ENCODE results near the gene COG2.

COG2 gene

DNA sequence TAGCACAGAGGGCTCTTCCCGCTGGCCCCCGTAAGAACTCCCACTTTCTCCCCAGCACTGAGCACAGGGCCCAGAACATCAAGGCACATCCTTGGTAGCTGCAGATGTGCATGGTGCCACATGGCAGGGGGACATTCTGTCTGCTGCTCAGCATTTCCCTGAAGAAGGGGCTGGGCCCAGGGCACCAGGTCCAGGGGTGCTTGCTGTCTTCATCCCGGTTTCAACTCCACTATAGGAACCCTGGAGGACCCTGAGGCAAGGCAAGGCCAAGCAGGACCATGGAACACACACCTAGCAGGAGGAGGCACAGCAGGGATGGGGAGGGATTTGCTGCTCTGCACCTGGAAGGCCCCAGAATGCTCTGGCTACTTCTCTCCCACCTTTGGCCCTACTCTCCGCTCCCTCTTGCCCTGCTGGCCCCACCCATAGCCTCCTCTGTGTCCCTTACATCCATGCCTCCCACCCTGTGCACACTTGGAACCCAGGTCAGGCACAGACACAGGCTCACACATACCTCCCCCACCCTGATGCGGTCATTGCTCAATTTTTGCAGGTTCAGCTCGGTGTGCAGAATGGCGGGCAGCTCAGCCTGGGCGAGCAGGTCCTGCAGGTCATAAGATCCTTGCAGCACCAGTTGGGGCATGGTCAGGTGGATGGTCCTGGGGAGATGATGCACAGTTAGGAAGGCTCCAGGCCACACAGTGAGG is 61.6 kb downstream of the COG2 start:
- H3K4me3 ChIP-seq: no peak overlapping the region
- no peak overlapping the region for H3K27ac ChIP-seq
- H3K4me1 ChIP-seq: peaks cover 16% of the 10 kb centered on the region
- H3K9ac ChIP-seq: no peak overlapping the region
- H3K9me3 ChIP-seq: no peaks in the 10 kb centered on the region
- no peaks in the 10 kb centered on the region for H4K20me1 ChIP-seq
- no peaks in the 10 kb centered on the region for H3K36me3 ChIP-seq
- H3K27me3 ChIP-seq: no peaks in the 10 kb centered on the region; the same call in 1 of the 2 replicates
- TF ChIP-seq Cebpa-rat (IDR thresholded peaks at IDR 0.05): no peak
- no peak overlapping the region for H3K4me2 ChIP-seq

DNA sequence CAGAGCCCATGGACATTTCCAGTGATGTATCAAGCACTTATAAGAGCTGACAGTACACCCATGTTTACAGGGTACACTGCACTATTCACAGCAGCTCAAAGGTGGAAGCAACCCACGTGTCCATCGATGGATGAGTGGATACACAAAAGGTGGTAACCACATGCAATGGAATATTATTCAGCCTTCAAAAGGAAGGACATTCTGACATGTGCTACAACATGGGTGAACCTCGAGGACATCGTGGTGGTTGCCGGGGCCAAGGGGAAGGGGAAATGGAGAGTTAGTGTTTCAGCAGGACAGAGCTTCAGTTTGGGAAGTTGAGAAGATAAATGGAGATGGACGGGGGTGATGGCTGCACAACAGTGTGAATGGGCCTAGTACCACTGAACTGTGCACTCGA is 62.5 kb downstream of the COG2 start:
- Histone ChIP-seq H3K36me3 (no peaks in the 10 kb centered on the region), H3K27ac (no peak overlapping the region), H3K9ac (no peak overlapping the region), H3K9me3 (no peaks in the 10 kb centered on the region), H3K4me3 (no peak overlapping the region), H3K4me1 (peaks cover 16% of the 10 kb centered on the region), H4K20me1 (no peaks in the 10 kb centered on the region), H3K27me3 (no peaks in the 10 kb centered on the region; the same call in 1 of the 2 replicates), H3K4me2 (no peak overlapping the region)
- no peak for TF ChIP-seq Cebpa-rat (IDR thresholded peaks at IDR 0.05)

DNA sequence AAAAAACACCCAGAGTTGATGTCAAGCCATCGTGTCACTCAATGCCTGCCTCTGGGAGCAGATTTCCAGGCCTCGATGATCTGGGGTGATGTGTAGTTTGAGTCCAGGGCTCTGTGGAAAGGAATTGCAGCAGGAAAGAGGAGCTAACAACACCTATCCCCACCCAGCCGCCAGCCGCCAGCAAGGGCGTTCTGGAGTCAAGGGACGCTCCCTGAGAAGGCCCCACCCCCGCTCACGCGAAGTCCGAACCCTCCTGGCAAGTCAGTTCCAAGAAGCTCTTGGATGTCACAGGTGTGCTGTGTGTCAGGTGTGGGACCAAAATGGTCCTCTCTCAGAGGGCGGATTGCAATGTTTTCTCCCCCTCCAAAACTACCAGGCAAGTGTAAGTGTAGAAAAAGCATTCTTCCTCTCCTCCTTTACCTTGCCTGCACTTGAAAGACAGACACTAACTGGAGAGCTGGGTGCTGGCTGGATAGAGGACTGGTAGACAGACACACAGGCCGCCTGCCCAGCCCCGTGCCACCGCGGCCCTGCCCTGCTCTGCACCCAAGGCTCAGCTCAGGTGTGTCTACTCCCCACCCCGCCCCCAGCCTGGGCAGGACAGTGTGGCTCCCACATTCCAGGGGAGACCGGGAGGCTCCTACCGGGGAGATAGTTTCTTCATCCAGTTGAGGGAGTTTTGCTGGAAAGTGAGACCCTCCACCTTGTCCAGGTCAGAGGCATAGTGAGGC is 63.2 kb downstream of the COG2 start:
- H3K4me3 ChIP-seq: no peak overlapping the region
- H3K27me3 ChIP-seq: no peaks in the 10 kb centered on the region; the same call in 1 of the 2 replicates
- TF ChIP-seq Cebpa-rat (IDR thresholded peaks at IDR 0.05): no peak
- peaks cover 16% of the 10 kb centered on the region for H3K4me1 ChIP-seq
- H3K4me2 ChIP-seq: no peak overlapping the region
- H3K36me3 ChIP-seq: no peaks in the 10 kb centered on the region
- H4K20me1 ChIP-seq: no peaks in the 10 kb centered on the region
- no peaks in the 10 kb centered on the region for H3K9me3 ChIP-seq
- H3K9ac ChIP-seq: no peak overlapping the region
- no peak overlapping the region for H3K27ac ChIP-seq

DNA sequence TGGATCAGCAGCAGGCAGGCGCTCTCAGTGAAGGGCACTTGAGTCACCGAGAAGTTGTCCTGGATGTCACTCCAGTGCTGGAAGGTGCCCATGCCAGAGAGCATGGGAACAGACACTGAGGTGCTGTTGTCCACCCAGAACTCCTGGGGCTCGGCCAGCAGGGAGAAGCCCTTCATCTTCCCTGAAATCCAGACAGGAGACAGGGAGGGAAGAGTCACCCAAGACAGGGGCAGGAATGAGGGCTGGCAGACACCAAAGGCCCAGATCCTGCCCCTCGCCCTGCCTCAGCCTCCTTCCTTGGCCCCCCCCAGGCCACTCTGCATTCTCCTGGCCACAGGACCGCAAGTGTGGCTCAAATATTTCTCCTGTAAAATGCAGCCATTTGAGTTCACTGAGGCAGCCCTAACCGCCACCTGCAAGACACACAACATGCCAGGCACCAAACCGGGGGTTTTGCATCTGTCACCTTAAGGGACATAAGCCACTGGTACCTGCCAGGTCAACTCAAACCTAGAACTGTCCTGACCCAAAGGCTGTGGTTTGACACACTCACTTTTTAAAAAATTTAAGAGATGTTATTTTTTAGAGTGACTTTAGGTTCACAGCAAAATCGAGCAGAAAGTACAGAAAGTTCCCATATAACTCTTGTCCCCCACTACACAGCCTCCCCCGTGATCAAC is 63.9 kb downstream of the COG2 start:
- H3K9me3 ChIP-seq: no peaks in the 10 kb centered on the region
- H3K4me3 ChIP-seq: no peak overlapping the region
- no peaks in the 10 kb centered on the region; the same call in 1 of the 2 replicates for H3K27me3 ChIP-seq
- H3K4me1 ChIP-seq: peaks cover 16% of the 10 kb centered on the region
- no peak for TF ChIP-seq Cebpa-rat (IDR thresholded peaks at IDR 0.05)
- H3K27ac ChIP-seq: no peak overlapping the region
- H4K20me1 ChIP-seq: no peaks in the 10 kb centered on the region
- no peak overlapping the region for H3K4me2 ChIP-seq
- H3K36me3 ChIP-seq: no peaks in the 10 kb centered on the region
- H3K9ac ChIP-seq: no peak overlapping the region

DNA sequence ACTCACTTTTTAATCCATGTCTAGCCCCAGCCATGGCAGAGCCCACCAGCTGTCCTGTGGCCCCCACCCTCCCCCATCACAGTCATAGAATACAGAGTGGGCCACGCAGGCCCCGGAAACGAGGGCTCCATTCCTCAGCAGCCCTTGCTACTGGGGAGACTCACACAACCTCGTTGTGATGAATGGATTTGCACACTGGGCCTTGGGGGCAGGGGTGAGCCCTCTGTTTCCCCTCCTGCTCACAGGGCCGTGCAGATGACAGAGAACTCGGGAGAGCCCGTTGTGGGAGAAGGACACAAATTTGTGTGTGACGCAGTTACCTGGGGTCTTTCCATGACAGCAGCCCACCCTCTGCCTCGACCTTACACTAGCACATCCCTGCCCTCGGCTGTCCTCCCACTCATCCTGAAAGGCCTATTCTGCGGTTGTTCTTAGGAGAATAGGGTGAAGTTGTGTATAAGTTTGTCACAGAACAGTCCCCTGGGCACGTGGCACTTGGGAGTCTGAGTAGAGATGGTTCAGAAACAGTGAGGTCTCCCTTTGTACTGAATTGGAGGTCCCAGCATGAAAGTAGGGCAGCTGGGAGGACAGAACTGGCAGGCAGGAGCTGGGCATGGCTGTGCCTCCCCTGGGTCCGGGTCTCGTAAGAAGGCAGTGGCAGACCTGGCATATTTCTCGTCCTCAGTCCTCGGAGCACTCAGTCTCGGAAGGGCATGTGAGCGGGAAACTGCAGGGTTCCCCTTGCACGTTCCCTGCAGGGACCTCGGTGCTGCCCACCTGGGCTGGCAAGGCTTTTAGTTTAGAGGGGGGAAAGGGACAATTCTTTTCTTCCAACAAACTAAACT is 64.8 kb downstream of the COG2 start:
- H3K36me3 ChIP-seq: no peaks in the 10 kb centered on the region
- H3K27me3 ChIP-seq: no peaks in the 10 kb centered on the region
- H3K9me3 ChIP-seq: no peaks in the 10 kb centered on the region
- H3K4me1 ChIP-seq: peaks cover 16% of the 10 kb centered on the region
- no peak overlapping the region for H3K4me3 ChIP-seq
- no peak overlapping the region for H3K9ac ChIP-seq
- H3K4me2 ChIP-seq: peak overlapping the region; percentile 62; the same call in 1 of the 2 replicates
- H4K20me1 ChIP-seq: no peaks in the 10 kb centered on the region
- no peak for TF ChIP-seq Cebpa-rat (IDR thresholded peaks at IDR 0.05)
- no peak overlapping the region for H3K27ac ChIP-seq

DNA sequence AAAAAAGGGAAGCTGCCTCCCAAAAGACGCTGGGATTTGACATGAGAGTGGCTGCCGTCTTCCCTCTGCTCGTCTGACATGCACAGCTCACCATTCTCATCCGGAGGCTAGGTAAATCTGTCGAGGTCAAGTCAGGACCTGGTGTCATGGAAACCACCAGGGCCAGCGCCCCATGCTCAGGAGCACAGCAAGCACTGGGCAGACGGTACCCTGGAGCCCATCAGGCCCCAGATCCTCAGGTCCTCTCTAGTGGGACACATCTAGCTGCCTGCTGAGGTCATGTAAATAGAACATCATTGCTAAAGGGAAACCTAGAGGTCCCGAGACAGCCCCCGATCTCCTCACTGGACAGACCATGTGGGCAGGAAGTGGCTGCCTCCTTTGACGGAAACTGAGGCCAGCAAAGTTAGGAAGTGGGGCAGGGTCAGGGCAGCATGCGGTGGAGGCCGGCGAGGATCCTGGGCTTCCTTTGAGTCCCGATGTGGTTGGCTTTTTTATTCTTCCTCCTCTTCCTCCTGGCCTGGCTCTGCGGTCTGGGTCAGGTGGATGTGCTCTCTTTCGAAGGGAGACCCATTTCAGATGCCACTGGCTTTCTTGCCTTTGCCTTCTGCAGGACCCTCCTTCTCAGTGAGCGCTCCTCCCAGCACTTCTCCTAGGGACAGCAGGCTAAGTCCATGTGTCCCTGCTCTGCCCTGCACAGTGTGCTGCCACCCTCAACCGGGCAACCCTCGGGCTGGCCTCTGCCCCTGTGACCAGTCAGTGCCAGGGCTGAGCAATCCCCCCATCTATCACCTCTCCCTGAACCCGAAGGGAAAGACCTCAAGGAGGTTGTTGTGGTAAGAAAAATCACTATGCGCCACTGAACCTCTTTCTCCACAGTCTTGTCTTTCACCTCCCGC is 65.7 kb downstream of the COG2 start:
- no peaks in the 10 kb centered on the region for H3K9me3 ChIP-seq
- no peaks in the 10 kb centered on the region for H3K27me3 ChIP-seq
- TF ChIP-seq Cebpa-rat (IDR thresholded peaks at IDR 0.05): no peak
- peaks cover 14% of the 10 kb centered on the region for H3K4me1 ChIP-seq
- H3K36me3 ChIP-seq: no peaks in the 10 kb centered on the region
- no peak overlapping the region for H3K4me3 ChIP-seq
- no peak overlapping the region for H3K9ac ChIP-seq
- H4K20me1 ChIP-seq: no peaks in the 10 kb centered on the region
- H3K4me2 ChIP-seq: peak overlapping the region; percentile 62
- no peak overlapping the region for H3K27ac ChIP-seq

DNA sequence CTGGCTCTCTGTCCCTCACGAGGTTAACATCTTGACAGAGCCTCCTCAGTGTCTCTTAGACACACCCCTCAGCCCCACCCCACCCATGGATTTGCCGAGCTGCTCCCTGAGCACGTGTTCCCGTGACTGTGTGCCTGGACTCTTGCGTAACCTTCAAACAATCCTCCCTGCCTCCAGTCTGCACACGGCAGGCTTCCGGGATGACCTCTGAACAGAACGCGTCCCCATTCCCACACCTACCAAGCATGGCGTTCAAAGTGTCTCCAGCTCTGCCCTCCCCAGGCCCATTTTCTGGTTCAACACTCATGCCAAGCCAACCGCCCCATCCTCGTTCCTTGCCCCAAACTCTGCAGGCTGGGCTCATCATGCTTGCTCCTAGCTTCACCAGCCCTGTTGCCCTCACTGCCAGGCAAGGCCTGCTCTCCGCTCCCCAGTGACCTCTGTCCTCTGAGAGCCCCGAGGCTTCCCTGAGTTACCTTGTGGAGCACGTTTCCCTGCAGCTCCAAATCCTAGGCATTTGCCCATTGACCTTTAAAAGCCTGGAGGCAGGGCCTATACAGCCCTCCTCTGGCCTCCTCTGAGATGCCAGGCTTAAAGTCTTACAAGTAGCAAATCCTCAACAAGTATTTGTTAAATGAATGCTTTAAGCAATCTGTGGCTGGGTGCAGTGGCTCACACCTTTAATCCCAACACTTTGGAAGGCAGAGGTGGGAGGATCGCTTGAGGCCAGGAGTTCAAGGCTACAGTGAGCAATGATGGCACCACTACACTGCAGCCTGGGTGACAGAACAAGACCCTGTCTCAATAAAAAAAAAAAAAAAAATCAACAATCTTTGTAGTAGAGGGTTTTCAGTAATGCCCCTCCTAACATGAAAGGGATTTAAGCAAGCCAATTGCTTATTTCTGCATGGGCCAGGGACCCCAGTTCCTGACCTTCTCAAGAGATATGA is 66.6 kb downstream of the COG2 start:
- no peaks in the 10 kb centered on the region for H3K36me3 ChIP-seq
- H4K20me1 ChIP-seq: no peaks in the 10 kb centered on the region
- no peak overlapping the region for H3K27ac ChIP-seq
- no peaks in the 10 kb centered on the region for H3K27me3 ChIP-seq
- no peak overlapping the region for H3K9ac ChIP-seq
- no peaks in the 10 kb centered on the region for H3K9me3 ChIP-seq
- H3K4me1 ChIP-seq: peaks cover 9% of the 10 kb centered on the region
- no peak overlapping the region for H3K4me3 ChIP-seq
- no peak overlapping the region for H3K4me2 ChIP-seq
- TF ChIP-seq Cebpa-rat (IDR thresholded peaks at IDR 0.05): 0 out of 2 replicates have a peak, but pooled peaks have one; percentile 7

Data from BLaER1 (cell line).